ENCODE results near the gene CRACDL.

The CRACDL gene

DNA sequence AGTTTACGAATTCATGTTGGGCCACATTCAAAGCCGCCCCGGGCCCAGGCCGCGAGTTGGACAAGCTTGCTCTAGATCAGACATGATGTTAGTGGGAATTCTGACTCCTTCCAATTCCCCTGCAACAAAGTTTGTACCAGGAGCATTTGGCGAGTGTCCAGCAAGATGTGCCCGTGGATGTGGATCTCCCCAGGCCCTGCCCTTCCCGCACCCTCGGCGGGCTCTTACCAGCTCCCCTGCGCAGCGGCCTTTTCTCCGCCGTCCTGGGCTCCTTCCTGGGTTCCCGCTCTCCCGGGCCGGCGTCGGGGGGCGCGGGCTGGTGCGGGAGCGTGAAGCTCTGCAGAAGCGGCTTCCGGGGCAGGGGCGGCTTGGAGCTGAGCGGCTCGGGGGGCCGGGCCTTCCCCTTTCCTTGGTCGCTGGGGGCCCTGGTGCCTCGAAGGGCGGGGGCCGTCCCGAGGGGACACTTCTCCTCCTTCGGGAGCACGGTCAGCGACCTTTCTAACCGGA, 114.3 kb downstream of the CRACDL start:
- Histone ChIP-seq H3F3A (ENCODE audit: control insufficient read depth, insufficient read depth) (no peaks in the 10 kb centered on the region), H3K36me3 (ENCODE audit: control insufficient read depth, low read length) (no peaks in the 10 kb centered on the region), H4K20me1 (ENCODE audit: control insufficient read depth, insufficient read depth, low read depth, low read length) (no peaks in the 10 kb centered on the region), H3K4me1 (ENCODE audit: control insufficient read depth, low read length) (no peaks in the 10 kb centered on the region), H3K4me3 (ENCODE audit: low read length) (no peak overlapping the region), H3K27ac (ENCODE audit: low read depth, low read length) (no peak overlapping the region), H3K79me2 (ENCODE audit: control insufficient read depth, low read length) (no peaks in the 10 kb centered on the region), H3K4me2 (ENCODE audit: low read length) (no peak overlapping the region), H3K9me2 (replicated peaks; ENCODE audit: control insufficient read depth, low read length) (no peaks in the 10 kb centered on the region), H3K9me3 (ENCODE audit: control insufficient read depth, insufficient read depth, low read length) (no peaks in the 10 kb centered on the region), H3K27me3 (ENCODE audit: control insufficient read depth, low read length) (peaks cover 9% of the 10 kb centered on the region)
- TF ChIP-seq, protein P1, sequence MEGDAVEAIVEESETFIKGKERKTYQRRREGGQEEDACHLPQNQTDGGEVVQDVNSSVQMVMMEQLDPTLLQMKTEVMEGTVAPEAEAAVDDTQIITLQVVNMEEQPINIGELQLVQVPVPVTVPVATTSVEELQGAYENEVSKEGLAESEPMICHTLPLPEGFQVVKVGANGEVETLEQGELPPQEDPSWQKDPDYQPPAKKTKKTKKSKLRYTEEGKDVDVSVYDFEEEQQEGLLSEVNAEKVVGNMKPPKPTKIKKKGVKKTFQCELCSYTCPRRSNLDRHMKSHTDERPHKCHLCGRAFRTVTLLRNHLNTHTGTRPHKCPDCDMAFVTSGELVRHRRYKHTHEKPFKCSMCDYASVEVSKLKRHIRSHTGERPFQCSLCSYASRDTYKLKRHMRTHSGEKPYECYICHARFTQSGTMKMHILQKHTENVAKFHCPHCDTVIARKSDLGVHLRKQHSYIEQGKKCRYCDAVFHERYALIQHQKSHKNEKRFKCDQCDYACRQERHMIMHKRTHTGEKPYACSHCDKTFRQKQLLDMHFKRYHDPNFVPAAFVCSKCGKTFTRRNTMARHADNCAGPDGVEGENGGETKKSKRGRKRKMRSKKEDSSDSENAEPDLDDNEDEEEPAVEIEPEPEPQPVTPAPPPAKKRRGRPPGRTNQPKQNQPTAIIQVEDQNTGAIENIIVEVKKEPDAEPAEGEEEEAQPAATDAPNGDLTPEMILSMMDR (IDR thresholded peaks at IDR 0.05; ENCODE audit: low read depth, low read length, poor library complexity, severe bottlenecking) = no peak
- TF ChIP-seq EZH2phosphoT487 (IDR thresholded peaks at IDR 0.05; ENCODE audit: borderline replicate concordance, low read length) = no peak

DNA sequence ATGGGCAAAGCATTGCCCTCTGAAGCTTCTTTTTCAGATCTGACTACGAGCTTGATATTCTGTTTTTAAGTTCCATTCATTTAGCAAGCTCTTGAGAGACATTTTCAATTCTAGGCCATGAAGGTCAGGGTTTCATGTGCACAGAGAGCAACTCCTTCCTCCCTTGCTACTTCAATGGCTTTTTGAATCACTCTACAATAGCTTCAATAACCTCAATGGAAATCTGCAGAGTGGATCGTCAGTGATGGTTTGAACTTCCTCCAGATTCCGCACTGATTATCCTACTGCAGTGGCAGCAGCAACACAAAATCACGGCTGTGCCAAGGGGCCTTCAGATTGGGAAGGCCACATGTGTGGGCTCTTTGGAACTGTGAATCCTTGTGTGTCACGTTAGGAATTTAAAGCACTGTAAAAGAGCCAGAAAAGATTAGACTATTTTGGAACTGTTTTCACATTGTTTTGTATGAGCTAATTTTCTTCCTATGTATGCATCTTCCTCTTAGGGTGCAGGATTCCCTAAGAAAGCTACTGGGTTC, 116.7 kb downstream of the CRACDL start:
- Histone ChIP-seq H3K79me2 (ENCODE audit: control insufficient read depth, low read length) (no peaks in the 10 kb centered on the region), H3K4me3 (ENCODE audit: low read length) (no peak overlapping the region), H4K20me1 (ENCODE audit: control insufficient read depth, insufficient read depth, low read depth, low read length) (no peaks in the 10 kb centered on the region), H3K9me3 (ENCODE audit: control insufficient read depth, insufficient read depth, low read length) (no peaks in the 10 kb centered on the region), H3K36me3 (ENCODE audit: control insufficient read depth, low read length) (no peaks in the 10 kb centered on the region), H3K4me1 (ENCODE audit: control insufficient read depth, low read length) (no peaks in the 10 kb centered on the region), H3F3A (ENCODE audit: control insufficient read depth, insufficient read depth) (no peaks in the 10 kb centered on the region), H3K27ac (ENCODE audit: low read depth, low read length) (no peak overlapping the region), H3K27me3 (ENCODE audit: control insufficient read depth, low read length) (peaks cover 24% of the 10 kb centered on the region), H3K4me2 (ENCODE audit: low read length) (no peak overlapping the region), H3K9me2 (replicated peaks; ENCODE audit: control insufficient read depth, low read length) (no peaks in the 10 kb centered on the region)
- TF ChIP-seq, protein P1 (IDR thresholded peaks at IDR 0.05; ENCODE audit: low read depth, low read length, poor library complexity, severe bottlenecking) = no peak
- no peak for TF ChIP-seq EZH2phosphoT487 (IDR thresholded peaks at IDR 0.05; ENCODE audit: borderline replicate concordance, low read length)

DNA sequence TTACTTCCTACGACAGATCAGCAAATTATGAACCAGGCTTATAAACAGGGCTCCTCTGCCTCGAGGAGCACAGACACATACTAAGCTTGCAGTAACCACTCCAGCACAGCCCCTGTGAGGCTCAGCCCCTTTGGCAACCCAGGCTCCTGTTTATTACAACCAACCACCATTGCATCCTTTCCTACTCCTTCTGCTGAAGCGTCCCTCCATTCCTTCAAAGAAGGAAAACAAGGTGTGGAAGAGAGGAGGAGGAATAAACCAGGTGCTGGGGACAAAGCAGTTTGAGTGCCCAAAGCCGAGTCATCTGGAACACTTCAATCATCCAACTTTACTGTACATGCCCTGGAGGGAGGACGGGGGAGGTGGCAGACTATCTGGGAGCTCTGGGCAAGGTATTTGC, 117.9 kb downstream of the CRACDL start:
- H3K4me1 ChIP-seq (ENCODE audit: control insufficient read depth, low read length) = no peaks in the 10 kb centered on the region
- no peak for TF ChIP-seq EZH2phosphoT487 (IDR thresholded peaks at IDR 0.05; ENCODE audit: borderline replicate concordance, low read length)
- TF ChIP-seq, protein P1 (IDR thresholded peaks at IDR 0.05; ENCODE audit: low read depth, low read length, poor library complexity, severe bottlenecking) = no peak
- no peaks in the 10 kb centered on the region for H3F3A ChIP-seq (ENCODE audit: control insufficient read depth, insufficient read depth)
- H4K20me1 ChIP-seq (ENCODE audit: control insufficient read depth, insufficient read depth, low read depth, low read length) = no peaks in the 10 kb centered on the region
- no peak overlapping the region for H3K27ac ChIP-seq (ENCODE audit: low read depth, low read length)
- no peak overlapping the region for H3K4me2 ChIP-seq (ENCODE audit: low read length)
- no peaks in the 10 kb centered on the region for H3K9me3 ChIP-seq (ENCODE audit: control insufficient read depth, insufficient read depth, low read length)
- no peaks in the 10 kb centered on the region for H3K9me2 ChIP-seq (replicated peaks; ENCODE audit: control insufficient read depth, low read length)
- no peaks in the 10 kb centered on the region for H3K36me3 ChIP-seq (ENCODE audit: control insufficient read depth, low read length)
- H3K4me3 ChIP-seq (ENCODE audit: low read length) = no peak overlapping the region
- H3K79me2 ChIP-seq (ENCODE audit: control insufficient read depth, low read length) = no peaks in the 10 kb centered on the region
- H3K27me3 ChIP-seq (ENCODE audit: control insufficient read depth, low read length) = peaks cover 24% of the 10 kb centered on the region

Measured in DOHH2 (cell line).